Measurements from ENCODE around the gene CC2D2A.

GRCh38 chr4:15521442-15522039 is 51.9 kb downstream of the CC2D2A start:
- TF ChIP-seq CTCF (IDR thresholded peaks at IDR 0.05): no peak
- TF ChIP-seq POLR2A (IDR thresholded peaks at IDR 0.05): no peak
